Measurements from ENCODE around the gene STPG1. TPM values are rescaled to one million over a fixed set of nuclear protein-coding genes. Genes with fewer than 3 reads are reported as not detected.

Gene STPG1
- total RNA-seq, 1 donor from 2014 or later = 10.0 TPM

GRCh38 chr1:24316645-24317044 is 96.9 kb downstream of the STPG1 start:
- TF ChIP-seq CTCF (IDR thresholded peaks at IDR 0.05; ENCODE audit: unreplicated experiment) = no peak
- DNase-seq (ENCODE audit: low spot score) = no peak
- no peaks in the 10 kb centered on the region for H3K36me3 Mint-ChIP-seq (ENCODE audit: low read depth, unreplicated experiment)
- H3K4me3 Mint-ChIP-seq (ENCODE audit: unreplicated experiment) = no peak overlapping the region
- H3K9me3 Mint-ChIP-seq (ENCODE audit: unreplicated experiment) = no peaks in the 10 kb centered on the region
- no peak overlapping the region for H3K27ac Mint-ChIP-seq (ENCODE audit: unreplicated experiment)
- H3K27me3 Mint-ChIP-seq (ENCODE audit: unreplicated experiment) = no peaks in the 10 kb centered on the region
- H3K4me1 Mint-ChIP-seq (ENCODE audit: unreplicated experiment) = peaks cover 18% of the 10 kb centered on the region

- H3K4me1 Mint-ChIP-seq (ENCODE audit: unreplicated experiment) = peaks cover 12% of the 10 kb centered on the region
- no peaks in the 10 kb centered on the region for H3K27me3 Mint-ChIP-seq (ENCODE audit: unreplicated experiment)
- H3K27ac Mint-ChIP-seq (ENCODE audit: unreplicated experiment) = no peak overlapping the region
- no peaks in the 10 kb centered on the region for H3K9me3 Mint-ChIP-seq (ENCODE audit: unreplicated experiment)
- H3K4me3 Mint-ChIP-seq (ENCODE audit: unreplicated experiment) = no peak overlapping the region
- DNase-seq (ENCODE audit: low spot score) = no peak
- no peaks in the 10 kb centered on the region for H3K36me3 Mint-ChIP-seq (ENCODE audit: low read depth, unreplicated experiment)
- TF ChIP-seq CTCF (IDR thresholded peaks at IDR 0.05; ENCODE audit: unreplicated experiment) = no peak
Observed at GRCh38 chr1:24315391-24315790, 98.2 kb downstream of the STPG1 start.

- H3K36me3 Mint-ChIP-seq (ENCODE audit: low read depth, unreplicated experiment) = no peaks in the 10 kb centered on the region
- no peak overlapping the region for H3K27ac Mint-ChIP-seq (ENCODE audit: unreplicated experiment)
- H3K27me3 Mint-ChIP-seq (ENCODE audit: unreplicated experiment) = no peaks in the 10 kb centered on the region
- no peaks in the 10 kb centered on the region for H3K9me3 Mint-ChIP-seq (ENCODE audit: unreplicated experiment)
- no peak for TF ChIP-seq CTCF (IDR thresholded peaks at IDR 0.05; ENCODE audit: unreplicated experiment)
- H3K4me1 Mint-ChIP-seq (ENCODE audit: unreplicated experiment) = peaks cover 9% of the 10 kb centered on the region
- DNase-seq (ENCODE audit: low spot score) = no peak
- H3K4me3 Mint-ChIP-seq (ENCODE audit: unreplicated experiment) = no peak overlapping the region
Observed at GRCh38 chr1:24311741-24312140, 101.8 kb downstream of the STPG1 start.

GRCh38 chr1:24311234-24311633 is 102.3 kb downstream of the STPG1 start:
- H3K27me3 Mint-ChIP-seq (ENCODE audit: unreplicated experiment) = no peaks in the 10 kb centered on the region
- no peak for DNase-seq (ENCODE audit: low spot score)
- no peak for TF ChIP-seq CTCF (IDR thresholded peaks at IDR 0.05; ENCODE audit: unreplicated experiment)

GRCh38 chr1:24309762-24310485 is 103.7 kb downstream of the STPG1 start:
- DNase-seq (ENCODE audit: low spot score) = no peak
- Mint-ChIP-seq H3K9me3 (ENCODE audit: unreplicated experiment) (no peaks in the 10 kb centered on the region), H3K4me1 (ENCODE audit: unreplicated experiment) (peaks cover 9% of the 10 kb centered on the region), H3K27me3 (ENCODE audit: unreplicated experiment) (no peaks in the 10 kb centered on the region), H3K4me3 (ENCODE audit: unreplicated experiment) (no peak overlapping the region), H3K36me3 (ENCODE audit: low read depth, unreplicated experiment) (no peaks in the 10 kb centered on the region), H3K27ac (ENCODE audit: unreplicated experiment) (no peak overlapping the region)
- TF ChIP-seq CTCF (IDR thresholded peaks at IDR 0.05; ENCODE audit: unreplicated experiment) = no peak

More at GRCh38 chr1:24311234-24311633, 102.3 kb downstream of the STPG1 start:
- Mint-ChIP-seq H3K4me3 (ENCODE audit: unreplicated experiment) (no peak overlapping the region), H3K27ac (ENCODE audit: unreplicated experiment) (no peak overlapping the region), H3K9me3 (ENCODE audit: unreplicated experiment) (no peaks in the 10 kb centered on the region), H3K4me1 (ENCODE audit: unreplicated experiment) (peaks cover 9% of the 10 kb centered on the region), H3K36me3 (ENCODE audit: low read depth, unreplicated experiment) (no peaks in the 10 kb centered on the region)

Data from endothelial cell (in vitro differentiated cells).